Brain pericyte (primary cell): Measurements from ENCODE around the gene ATP6V1B1.
A peak's percentile ranks its signal among the peaks of the same experiment; 100 is the strongest.

Source experiments
- DNase-seq: peaks from one replicate; pipeline ENCODE4 v3.0.0-alpha.2; 2012; ENCODE audit warnings: low read depth, low spot score

Gene ATP6V1B1

GRCh38 chr2:70926042-70926441, 9.7 kb upstream of the ATP6V1B1 start:
- DNase-seq = no peak

DNA sequence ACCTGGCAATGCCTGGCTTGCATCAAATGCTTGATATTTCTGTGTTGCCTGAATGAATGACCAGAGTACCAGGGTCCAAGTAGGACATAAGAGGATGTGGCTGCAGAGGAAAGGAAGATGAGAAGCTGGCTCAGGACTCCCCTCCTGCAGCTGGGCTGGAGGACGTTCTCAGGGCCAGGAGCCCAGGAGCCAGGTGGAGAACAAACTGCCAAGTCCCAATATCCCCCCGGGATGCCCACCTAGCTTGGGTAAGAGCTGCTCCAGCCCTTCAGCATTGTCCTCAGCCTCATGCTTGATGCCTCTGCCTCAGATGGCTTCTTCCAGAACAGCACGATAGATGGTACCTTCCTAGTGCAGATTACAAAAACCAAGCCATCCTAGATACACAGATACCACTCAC, 8.6 kb upstream of the ATP6V1B1 start:
- no peak for DNase-seq

GRCh38 chr2:70927641-70928040, 8.1 kb upstream of the ATP6V1B1 start:
- no peak for DNase-seq

GRCh38 chr2:70928366-70928765, 7.3 kb upstream of the ATP6V1B1 start:
- no peak for DNase-seq

- no peak for DNase-seq
Measured at GRCh38 chr2:70930371-70931329, 5.0 kb upstream of the ATP6V1B1 start.

GRCh38 chr2:70931376-70932000, 4.2 kb upstream of the ATP6V1B1 start:
- no peak for DNase-seq

GRCh38 chr2:70932631-70933230, 3.0 kb upstream of the ATP6V1B1 start:
- no peak for DNase-seq

DNA sequence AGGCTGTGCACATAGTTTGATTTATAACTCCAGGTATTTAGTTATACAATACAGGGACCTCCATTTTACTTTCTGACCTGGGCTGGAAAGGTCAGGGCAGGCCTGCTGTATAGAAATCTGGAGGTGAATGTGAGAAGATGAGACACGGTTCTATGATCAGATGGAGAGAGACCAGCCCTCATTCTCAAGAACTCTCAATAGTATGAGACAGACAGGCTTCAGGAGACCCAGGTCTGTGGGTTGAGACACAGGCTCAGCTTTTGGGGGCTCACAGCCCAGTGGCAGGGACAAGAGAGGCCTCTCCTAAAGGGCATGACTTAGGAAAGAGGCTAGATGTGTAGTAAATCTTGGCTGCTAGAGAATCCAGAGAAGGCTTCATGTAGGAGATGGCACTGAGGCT, 719 bp upstream of the ATP6V1B1 start:
- no peak for DNase-seq

DNA sequence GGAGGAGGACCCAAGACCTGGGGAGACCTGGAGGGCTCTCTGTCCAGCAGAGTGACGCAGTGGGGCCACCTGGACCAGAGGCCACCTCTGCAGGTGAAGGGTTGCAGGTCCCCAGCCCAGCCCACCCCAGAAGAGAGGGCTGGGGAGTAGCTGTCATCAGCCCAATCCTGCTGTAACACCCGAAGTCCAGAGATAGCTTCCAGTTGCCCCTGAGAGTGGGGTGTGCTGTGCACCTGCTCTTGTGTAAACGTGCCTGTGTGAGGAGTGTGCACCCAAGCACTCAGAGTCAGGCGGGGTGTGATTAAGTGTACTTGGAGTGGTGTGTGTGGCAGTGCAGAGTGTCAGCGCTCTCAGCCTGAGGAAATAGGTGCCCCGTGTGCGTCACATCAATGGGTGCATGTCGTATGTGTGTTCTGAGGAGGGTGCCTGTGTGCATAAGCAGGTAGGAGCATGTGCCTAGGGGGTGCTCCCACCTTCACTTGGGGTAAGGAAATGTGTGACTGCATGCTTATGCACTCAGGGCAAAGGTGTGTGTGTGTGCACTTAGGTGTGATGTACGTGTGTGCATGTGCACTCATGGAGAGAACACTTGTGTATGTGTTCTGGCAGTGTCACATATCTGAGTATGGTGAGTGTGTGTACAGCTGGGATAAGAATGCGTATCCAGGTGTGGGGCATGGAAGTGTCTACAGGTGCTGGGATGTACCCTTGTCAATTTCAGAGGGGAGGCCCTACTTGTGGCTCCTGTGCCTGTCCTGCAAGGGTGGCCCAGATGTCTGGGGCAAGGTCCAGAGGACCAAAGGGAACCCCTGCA, 672 bp downstream of the ATP6V1B1 start:
- DNase-seq = no peak

- DNase-seq = no peak
Measured at GRCh38 chr2:70936979-70937811, 1.5 kb downstream of the ATP6V1B1 start.

- DNase-seq = no peak
Measured at GRCh38 chr2:70937866-70938585, 2.3 kb downstream of the ATP6V1B1 start.

GRCh38 chr2:70938586-70938950, 2.9 kb downstream of the ATP6V1B1 start:
- DNase-seq = no peak

DNA sequence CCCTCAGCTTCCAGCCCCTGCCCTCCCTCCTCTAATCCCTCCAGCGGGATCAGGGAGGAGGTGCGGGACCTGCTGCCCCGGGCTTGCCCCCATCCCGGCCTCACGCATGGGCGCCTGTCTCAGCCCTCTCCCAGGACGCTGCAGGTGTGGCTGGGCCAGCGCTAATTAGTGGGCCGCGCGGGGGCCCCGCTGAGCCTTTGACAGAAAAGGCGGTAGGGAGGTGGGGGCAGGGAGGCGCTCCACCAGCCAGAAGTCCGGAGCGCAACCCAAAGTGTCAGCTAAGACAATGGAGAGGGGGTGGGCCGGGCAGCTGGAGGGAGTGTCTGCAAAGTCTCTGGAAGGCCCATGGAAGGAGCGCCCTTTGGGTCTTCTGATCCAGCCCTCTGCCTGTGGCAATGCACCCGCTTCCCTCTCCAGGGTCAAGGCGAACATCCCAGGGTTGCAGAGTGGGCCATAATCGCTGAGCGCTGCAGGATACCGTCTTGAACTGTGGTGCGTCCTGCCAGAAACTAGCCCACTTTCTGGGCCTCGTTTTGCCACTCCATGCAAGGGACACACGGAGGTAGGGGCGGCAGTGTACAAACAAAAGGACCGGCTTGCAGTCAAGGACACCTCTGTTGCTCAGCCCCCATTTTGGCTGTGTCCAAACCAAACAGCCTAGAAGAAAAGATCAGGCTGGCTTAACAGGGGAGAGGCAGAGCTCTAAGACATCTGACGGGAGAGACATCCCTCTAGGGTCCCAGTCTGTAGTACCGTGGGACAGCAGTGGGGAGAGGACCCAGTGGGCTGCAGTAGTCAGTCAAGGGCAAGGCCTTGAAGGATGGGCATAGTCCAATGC, 3.5 kb downstream of the ATP6V1B1 start:
- DNase-seq = no peak

DNA sequence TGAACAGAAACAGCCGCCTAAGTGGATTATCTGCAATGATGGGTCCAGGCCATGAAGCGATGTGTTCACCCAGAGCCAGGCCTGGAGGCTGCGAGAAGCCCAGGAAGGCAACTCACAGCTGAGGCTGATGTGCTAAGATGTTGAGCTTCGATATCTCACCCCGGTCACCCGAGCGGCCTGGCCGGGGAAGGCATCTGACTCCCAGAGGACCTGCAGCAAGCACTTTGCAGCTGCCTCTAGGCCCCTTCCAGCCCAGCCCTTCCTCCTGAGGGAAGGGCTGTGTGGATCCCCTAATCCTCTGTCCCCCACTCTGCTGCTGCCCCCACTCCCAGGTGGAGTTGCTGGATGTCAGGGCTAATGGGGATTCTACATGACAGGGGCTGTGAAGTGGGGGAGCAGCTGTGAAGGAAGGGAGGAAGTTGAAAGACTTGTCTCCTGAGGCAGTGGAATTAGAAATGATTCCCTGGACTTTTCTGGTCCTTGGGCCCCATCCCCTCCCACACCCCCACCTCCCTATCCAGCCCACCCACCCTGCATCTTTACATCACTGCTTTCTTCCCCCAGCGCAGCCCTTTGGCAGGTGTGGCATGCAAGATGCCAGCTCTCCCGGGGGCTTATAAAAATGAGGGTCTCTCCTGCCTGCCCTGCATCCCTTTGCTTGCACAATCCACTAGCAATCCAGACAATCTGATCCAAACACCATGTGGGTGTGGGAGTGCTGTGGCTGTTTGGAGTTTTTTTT, 4.3 kb downstream of the ATP6V1B1 start:
- no peak for DNase-seq

DNA sequence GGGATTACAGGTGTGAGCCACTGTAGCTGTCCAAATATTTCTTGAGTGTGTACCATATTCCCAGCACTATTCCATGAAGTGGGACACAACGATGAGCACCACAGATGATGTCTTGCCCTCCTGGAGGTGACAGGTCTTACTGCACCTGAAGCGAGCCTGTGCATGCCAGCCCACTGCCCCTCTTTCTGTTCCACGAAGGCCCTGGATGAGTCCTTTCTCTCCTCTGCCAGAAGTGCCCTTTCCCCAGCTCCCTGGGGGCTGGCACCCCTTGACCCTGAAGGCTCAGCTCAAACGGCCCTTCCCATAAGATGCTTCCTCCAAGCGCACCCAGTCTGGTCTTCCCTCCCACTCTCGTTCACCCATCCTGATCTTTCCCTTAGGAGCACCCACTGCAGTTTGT, 5.5 kb downstream of the ATP6V1B1 start:
- DNase-seq = no peak

- DNase-seq = no peak
Measured at GRCh38 chr2:70941701-70942100, 6.0 kb downstream of the ATP6V1B1 start.

DNA sequence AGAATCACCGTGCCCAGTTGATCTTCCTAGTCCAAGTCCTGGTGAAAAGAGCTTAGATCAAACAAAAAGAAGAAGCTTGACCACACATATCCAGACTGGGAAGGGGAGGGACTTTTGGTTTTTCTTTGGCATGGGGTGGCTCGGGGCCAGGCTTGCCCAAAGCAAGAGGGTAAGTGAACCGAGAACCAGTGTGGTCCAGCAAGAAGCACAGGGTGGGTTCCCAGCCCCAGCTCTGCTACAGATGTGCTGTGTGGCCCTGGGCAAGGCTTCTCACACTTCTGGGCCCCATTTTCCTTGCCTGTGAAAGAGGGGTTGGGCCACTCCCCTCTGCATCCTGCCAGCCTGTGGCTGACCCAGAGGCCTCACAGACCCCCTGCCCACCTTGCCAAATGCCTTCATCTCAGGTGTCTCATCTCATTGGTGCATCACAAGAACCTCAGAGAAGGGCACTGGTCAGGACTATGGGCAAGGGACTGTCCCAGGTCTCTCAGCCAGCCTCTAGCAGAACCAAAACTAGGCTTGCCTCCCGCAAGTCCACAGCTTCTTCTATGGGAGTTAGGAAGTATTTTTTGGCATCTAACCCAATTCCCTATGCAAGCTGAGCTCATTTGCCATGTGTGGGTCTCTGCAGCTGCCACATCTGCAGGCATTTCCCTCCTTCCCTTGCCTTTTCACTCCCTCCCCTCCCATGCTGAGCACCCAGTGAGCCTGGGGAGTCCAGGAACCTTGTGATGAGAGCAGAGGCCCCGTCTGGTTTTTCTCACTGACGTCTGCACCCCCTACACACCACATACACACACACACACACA, 6.9 kb downstream of the ATP6V1B1 start:
- peak; percentile 80 for DNase-seq
